Lung (tissue), 12 donors: ENCODE data around the gene AGT. TPM values are rescaled to one million over a fixed set of nuclear protein-coding genes. Genes with fewer than 3 reads are reported as not detected.

Experiments used
- ATAC-seq: fragments of 200-7000 bp; cut with Tn5 transposase; one replicate; pipeline ENCODE4 v1.9.1; 2020; ENCODE audit warnings: moderate number of reproducible peaks; ENCODE audit not compliant: insufficient read depth, low FRiP score
- DNase-seq, 3 donors: peaks; one replicate each; pipeline ENCODE4 v3.0.0-alpha.2; 2013 to 2017
- H3K27ac ChIP-seq, 2 donors: one replicate each; pipeline ENCODE4 v1.5.1; 2013; ENCODE audit warnings: mild to moderate bottlenecking in 2 of 2, moderate library complexity in 2 of 2, control low read depth in 1 of 2, inconsistent platforms in 1 of 2, low read depth in 1 of 2, low read length in 1 of 2
- H3K27me3 ChIP-seq, 3 donors: one replicate each; pipeline ENCODE4 v1.5.1; 2013; ENCODE audit warnings: low read length in 2 of 3; ENCODE audit not compliant: control insufficient read depth in 3 of 3, insufficient read depth in 3 of 3
- H3K36me3 ChIP-seq, 4 donors: one replicate each; pipeline ENCODE4 v1.5.1; 2013; ENCODE audit warnings: low read length in 4 of 4, mild to moderate bottlenecking in 1 of 4, moderate library complexity in 1 of 4; ENCODE audit not compliant: control insufficient read depth in 4 of 4, insufficient read depth in 4 of 4
- H3K4me1 ChIP-seq, 5 donors: one replicate each; pipeline ENCODE4 v1.5.1; 2013; ENCODE audit warnings: low read length in 5 of 5, mild to moderate bottlenecking in 2 of 5, moderate library complexity in 1 of 5; ENCODE audit not compliant: control insufficient read depth in 5 of 5, insufficient read depth in 5 of 5
- H3K4me3 ChIP-seq: one replicate; pipeline ENCODE4 v1.5.1; 2013; ENCODE audit warnings: mild to moderate bottlenecking, control low read depth, moderate library complexity
- H3K9ac ChIP-seq, 2 donors: one replicate each; pipeline ENCODE4 v1.5.1; 2013; ENCODE audit warnings: low read length in 2 of 2, control low read depth in 1 of 2; ENCODE audit not compliant: insufficient read depth in 1 of 2
- H3K9me3 ChIP-seq, 4 donors: one replicate each; pipeline ENCODE4 v1.5.1; 2013; ENCODE audit warnings: low read length in 3 of 4, mild to moderate bottlenecking in 1 of 4, moderate library complexity in 1 of 4; ENCODE audit not compliant: control insufficient read depth in 4 of 4, insufficient read depth in 3 of 4
- WGBS, 2 donors: extraction: QIAGEN DNeasy Blood & Tissue Kit; methylation state at CpG; one replicate each; pipeline ENCODE4 v1.1.7; 2013; 5-methylcytosine and 5-hydroxymethylcytosine counted together
- polyA plus RNA-seq, 2 donors: library from polyadenylated mRNA; stranded (reverse); fragments of 200-250 nt; gene quantifications; one replicate each; pipeline ENCODE4 v1.2.1, GENCODE V29; 2013
- total RNA-seq, 2 donors: library from RNA; depleted of rRNA in 1 of 2; stranded (reverse); fragments of >200 nt in 1 of 2; gene quantifications; one replicate each; pipeline ENCODE4 v1.2.1, GENCODE V29; 2014 to 2021
- TF ChIP-seq, protein P1 (sequence below): IDR thresholded peaks from 2 replicates; pipeline ENCODE4 v1.5.1; 2012; ENCODE audit warnings: mild to moderate bottlenecking; ENCODE audit errors: control extremely low read depth, extremely low read depth
- donor health status: control.
- donor health status: control.
- donor health status: Bipolar disorder and iron deficiency.
- donor health status: healthy.
- donor health status: DM: yes; HTN: yes; CAD: no.

The AGT gene
- total and polyA plus RNA-seq, 4 donors = 1.7 to 3.5 (median 1.9) TPM

DNA sequence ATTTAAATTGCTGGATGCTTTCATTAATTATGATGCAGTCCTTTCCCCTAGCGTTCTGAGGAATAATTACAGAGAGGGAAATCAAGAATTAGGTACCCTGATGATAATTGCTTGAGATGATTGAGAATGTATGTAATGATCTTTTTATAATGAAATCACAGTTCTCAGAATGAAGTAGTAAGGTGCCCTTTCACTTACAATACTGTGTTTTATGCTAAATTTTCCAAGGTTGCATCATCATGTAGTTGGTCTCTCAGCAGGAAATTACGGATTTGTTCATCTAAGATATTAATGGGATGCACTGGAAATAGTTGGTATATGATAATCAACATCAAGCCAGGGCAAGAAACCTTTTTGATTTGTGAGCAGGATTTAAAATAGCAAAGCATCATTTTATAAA lies 34.1 kb downstream of the AGT start:
- peaks cover 4 to 8% (median 6%) of the 10 kb centered on the region in 5 donors for H3K4me1 ChIP-seq
- ATAC-seq (no peak), DNase-seq (no peak)
- TF ChIP-seq, protein P1, sequence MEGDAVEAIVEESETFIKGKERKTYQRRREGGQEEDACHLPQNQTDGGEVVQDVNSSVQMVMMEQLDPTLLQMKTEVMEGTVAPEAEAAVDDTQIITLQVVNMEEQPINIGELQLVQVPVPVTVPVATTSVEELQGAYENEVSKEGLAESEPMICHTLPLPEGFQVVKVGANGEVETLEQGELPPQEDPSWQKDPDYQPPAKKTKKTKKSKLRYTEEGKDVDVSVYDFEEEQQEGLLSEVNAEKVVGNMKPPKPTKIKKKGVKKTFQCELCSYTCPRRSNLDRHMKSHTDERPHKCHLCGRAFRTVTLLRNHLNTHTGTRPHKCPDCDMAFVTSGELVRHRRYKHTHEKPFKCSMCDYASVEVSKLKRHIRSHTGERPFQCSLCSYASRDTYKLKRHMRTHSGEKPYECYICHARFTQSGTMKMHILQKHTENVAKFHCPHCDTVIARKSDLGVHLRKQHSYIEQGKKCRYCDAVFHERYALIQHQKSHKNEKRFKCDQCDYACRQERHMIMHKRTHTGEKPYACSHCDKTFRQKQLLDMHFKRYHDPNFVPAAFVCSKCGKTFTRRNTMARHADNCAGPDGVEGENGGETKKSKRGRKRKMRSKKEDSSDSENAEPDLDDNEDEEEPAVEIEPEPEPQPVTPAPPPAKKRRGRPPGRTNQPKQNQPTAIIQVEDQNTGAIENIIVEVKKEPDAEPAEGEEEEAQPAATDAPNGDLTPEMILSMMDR = no peak
- no peaks in the 10 kb centered on the region for H3K27me3 ChIP-seq
- no peak overlapping the region for H3K27ac ChIP-seq
- H3K4me3 ChIP-seq = no peak overlapping the region
- no peak overlapping the region for H3K9ac ChIP-seq
- peaks cover 19 to 26% (median 24%) of the 10 kb centered on the region in 4 donors for H3K36me3 ChIP-seq
- WGBS, 2 donors = 95% methylated on average over 2 of the region's 2 CpGs
- H3K9me3 ChIP-seq = no peaks in the 10 kb centered on the region

DNA sequence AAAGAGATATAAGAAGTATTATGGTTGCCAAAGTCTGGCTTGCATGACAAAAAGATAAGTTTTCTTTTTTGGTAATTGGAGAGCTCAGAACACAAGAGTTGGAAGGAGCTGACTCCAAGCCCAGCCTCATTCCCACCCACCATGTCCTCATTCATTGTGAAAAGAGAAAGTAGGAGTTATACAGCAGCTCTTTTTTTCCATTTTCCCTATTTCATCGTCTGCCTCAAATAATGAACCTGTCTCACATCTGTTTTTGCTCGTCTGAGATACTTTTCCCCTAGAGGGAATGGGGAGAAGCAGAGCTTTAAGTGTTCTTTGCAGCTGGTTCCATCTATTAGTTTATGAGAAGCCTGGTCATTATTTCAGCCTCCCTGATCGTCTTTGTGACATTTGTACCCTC lies 34.7 kb downstream of the AGT start:
- Histone ChIP-seq H3K4me1 (peaks cover 4 to 8% (median 6%) of the 10 kb centered on the region in 5 donors), H3K9ac (no peak overlapping the region), H3K36me3 (peaks cover 16 to 24% (median 22%) of the 10 kb centered on the region in 4 donors), H3K9me3 (no peaks in the 10 kb centered on the region), H3K27ac (no peak overlapping the region), H3K4me3 (no peak overlapping the region), H3K27me3 (no peaks in the 10 kb centered on the region)
- 74 to 85% methylated on average over 3 of the region's 3 CpGs for WGBS, 2 donors
- ATAC-seq (no peak), DNase-seq (no peak)
- TF ChIP-seq, protein P1 = no peak

DNA sequence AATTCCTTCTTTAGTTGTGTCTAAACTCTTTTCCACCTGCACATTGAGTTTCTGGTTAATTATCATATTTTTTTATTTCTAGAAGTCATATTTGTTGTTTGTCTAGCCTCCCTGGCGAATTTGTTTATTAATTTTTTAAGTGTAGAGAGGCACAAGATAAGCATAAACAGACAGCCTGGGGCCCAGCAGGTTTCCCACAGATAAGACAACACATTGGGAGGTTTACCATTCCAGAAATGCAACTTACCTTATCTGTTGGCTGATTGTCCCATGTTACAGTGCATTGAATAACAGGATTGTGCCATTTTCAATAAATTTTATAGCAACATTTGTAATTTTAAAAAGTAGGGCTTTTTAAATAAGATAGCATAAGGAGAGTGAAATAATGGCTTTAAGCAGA lies 36.7 kb downstream of the AGT start:
- Histone ChIP-seq H3K27ac (no peak overlapping the region), H3K36me3 (peaks cover 14 to 25% (median 18%) of the 10 kb centered on the region in 4 donors), H3K27me3 (no peaks in the 10 kb centered on the region), H3K4me3 (no peak overlapping the region), H3K4me1 (peaks cover 3 to 8% (median 6%) of the 10 kb centered on the region in 5 donors), H3K9me3 (no peaks in the 10 kb centered on the region), H3K9ac (no peak overlapping the region)
- DNase-seq = no peak
- WGBS, 2 donors = 95% methylated on average over 1 of the region's 1 CpG
- TF ChIP-seq, protein P1 = no peak
- ATAC-seq = no peak

DNA sequence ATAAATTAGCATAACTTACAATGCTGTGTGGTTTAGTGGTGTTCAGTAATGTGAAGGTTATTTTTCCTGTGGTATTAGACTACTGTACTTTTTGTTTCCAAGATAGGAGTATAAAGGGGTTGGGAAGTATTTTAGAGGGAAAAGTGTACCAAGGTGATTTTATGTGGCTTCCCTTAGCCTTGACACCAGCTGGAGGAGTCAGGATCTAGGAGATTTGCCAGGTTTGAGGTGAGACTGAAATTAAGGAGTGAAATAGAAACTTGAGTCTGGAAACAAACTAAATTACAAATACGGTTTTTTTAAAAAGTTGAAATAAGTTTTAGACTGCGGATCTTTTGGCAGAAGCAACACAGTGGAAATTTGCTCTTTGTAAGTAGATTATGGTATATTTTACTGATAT lies 39.3 kb downstream of the AGT start:
- no peaks in the 10 kb centered on the region for H3K4me1 ChIP-seq
- H3K36me3 ChIP-seq = peaks cover 13 to 40% (median 18%) of the 10 kb centered on the region in 4 donors
- ATAC-seq (no peak), DNase-seq (no peak)
- no peaks in the 10 kb centered on the region for H3K9me3 ChIP-seq
- no peak overlapping the region for H3K27ac ChIP-seq
- TF ChIP-seq, protein P1 = no peak
- WGBS, 2 donors = 95 to 96% methylated on average over 2 of the region's 2 CpGs
- H3K27me3 ChIP-seq = no peaks in the 10 kb centered on the region
- H3K9ac ChIP-seq = no peak overlapping the region
- H3K4me3 ChIP-seq = no peak overlapping the region
